Hepatocyte (in vitro differentiated cells): Measurements from ENCODE around the gene ABHD1. TPM values are rescaled to one million over a fixed set of nuclear protein-coding genes. Genes with fewer than 3 reads are reported as not detected.
A peak's percentile ranks its signal among the peaks of the same experiment; 100 is the strongest.

Experiments used
- DNase-seq: peaks from one replicate; pipeline ENCODE4 v3.0.0-alpha.2; 2016; ENCODE audit warnings: low spot score
- H2AFZ ChIP-seq: fragments of 200-600 bp; sonication (generic); 2 replicates; pipeline ENCODE4 v1.6.0; 2016; ENCODE audit warnings: antibody characterized with exemption, mild to moderate bottlenecking
- H3K27ac ChIP-seq: fragments of 200-600 bp; sonication (generic); 2 replicates; pipeline ENCODE4 v1.5.1; 2016; ENCODE audit warnings: mild to moderate bottlenecking
- H3K27me3 ChIP-seq: fragments of 200-600 bp; sonication (generic); 2 replicates; pipeline ENCODE4 v1.6.1; 2016
- H3K36me3 ChIP-seq: fragments of 200-600 bp; sonication (generic); replicated peaks from 2 replicates; pipeline ENCODE4 v1.5.1; 2016; ENCODE audit warnings: low read depth; ENCODE audit not compliant: insufficient read depth
- H3K4me1 ChIP-seq: fragments of 200-600 bp; sonication (generic); 2 replicates; pipeline ENCODE4 v1.5.1; 2016; ENCODE audit warnings: mild to moderate bottlenecking, moderate library complexity; ENCODE audit not compliant: insufficient read depth
- H3K4me2 ChIP-seq: fragments of 200-600 bp; sonication (generic); 2 replicates; pipeline ENCODE4 v1.6.0; 2016
- H3K4me3 ChIP-seq: fragments of 200-600 bp; sonication (generic); 2 replicates; pipeline ENCODE4 v1.5.1; 2016; ENCODE audit warnings: mild to moderate bottlenecking
- H3K79me2 ChIP-seq: fragments of 200-600 bp; sonication (generic); 2 replicates; pipeline ENCODE4 v1.6.0; 2017; ENCODE audit warnings: mild to moderate bottlenecking
- H3K9me2 ChIP-seq: fragments of 200-600 bp; sonication (generic); replicated peaks from 2 replicates; pipeline ENCODE4 v1.6.0; 2017; ENCODE audit warnings: mild to moderate bottlenecking; ENCODE audit not compliant: insufficient read depth
- H3K9me3 ChIP-seq: fragments of 200-600 bp; sonication (generic); 2 replicates; pipeline ENCODE4 v1.5.1; 2016; ENCODE audit warnings: low read depth, mild to moderate bottlenecking
- H4K20me1 ChIP-seq: fragments of 200-600 bp; sonication (generic); 2 replicates; pipeline ENCODE4 v1.6.0; 2016; ENCODE audit warnings: mild to moderate bottlenecking; ENCODE audit not compliant: insufficient read depth, poor library complexity, severe bottlenecking
- CTCF ChIP-seq: fragments of 200-600 bp; sonication (generic); IDR thresholded peaks from 2 replicates; pipeline ENCODE4 v1.5.1; 2016; ENCODE audit warnings: antibody characterized with exemption, mild to moderate bottlenecking; ENCODE audit not compliant: poor library complexity
- EZH2 ChIP-seq: fragments of 200-600 bp; sonication (generic); IDR thresholded peaks from 2 replicates; pipeline ENCODE4 v1.6.1; 2016; ENCODE audit warnings: antibody characterized with exemption, mild to moderate bottlenecking, borderline replicate concordance
- EZH2phosphoT487 ChIP-seq: fragments of 200-600 bp; sonication (generic); IDR thresholded peaks from one replicate; pipeline ENCODE4 v1.6.1; 2018; ENCODE audit warnings: antibody characterized with exemption, mild to moderate bottlenecking, low read depth, moderate library complexity; ENCODE audit not compliant: unreplicated experiment, severe bottlenecking
- WGBS: methylation state at CpG from one replicate; pipeline ENCODE4 v1.1.6; 2016; ENCODE audit warnings: low lambda C conversion rate; ENCODE audit errors: missing lambda C conversion rate; 5-methylcytosine and 5-hydroxymethylcytosine counted together
- polyA plus RNA-seq: library from polyadenylated mRNA; unstranded; fragments of >200 nt; fragmentation: Nextera tagmentation; extraction: Ambion mirVana; gene quantifications from 2 replicates; pipeline ENCODE4 v1.2.1, GENCODE V29; 2016
- total RNA-seq: library from RNA; depleted of rRNA; stranded (reverse); fragments of >200 nt; gene quantifications from 2 replicates; pipeline ENCODE4 v1.2.3, GENCODE V29; 2014

The ABHD1 gene
- total and polyA plus RNA-seq, 2 experiments from 2014 or later: 0.03 to 0.58 TPM

- Histone ChIP-seq H2AFZ (peak overlapping the region; percentile 56), H3K4me2 (peak overlapping the region; percentile 82), H3K36me3 (no peaks in the 10 kb centered on the region), H3K4me1 (peaks cover 24% of the 10 kb centered on the region), H4K20me1 (no peaks in the 10 kb centered on the region), H3K79me2 (no peaks in the 10 kb centered on the region), H3K27me3 (no peaks in the 10 kb centered on the region), H3K9me2 (no peaks in the 10 kb centered on the region), H3K9me3 (no peaks in the 10 kb centered on the region), H3K4me3 (no peak overlapping the region), H3K27ac (no peak overlapping the region)
- TF ChIP-seq EZH2phosphoT487: no peak
- no peak for TF ChIP-seq CTCF
- no peak for TF ChIP-seq EZH2
- WGBS: 33% methylated on average over 16 of the region's 18 CpGs
- peak; percentile 76 for DNase-seq
Observed at GRCh38 chr2:27095745-27096651, 27.6 kb upstream of the ABHD1 start.

GRCh38 chr2:27096748-27097297 is 26.8 kb upstream of the ABHD1 start:
- TF ChIP-seq CTCF (no peak), EZH2phosphoT487 (no peak), EZH2 (no peak)
- Histone ChIP-seq H3K36me3 (no peaks in the 10 kb centered on the region), H3K27me3 (no peaks in the 10 kb centered on the region), H3K4me2 (no peak overlapping the region), H3K4me1 (peaks cover 24% of the 10 kb centered on the region), H3K9me3 (no peaks in the 10 kb centered on the region), H3K79me2 (no peaks in the 10 kb centered on the region), H4K20me1 (no peaks in the 10 kb centered on the region), H3K9me2 (no peaks in the 10 kb centered on the region), H3K27ac (no peak overlapping the region), H2AFZ (no peak overlapping the region), H3K4me3 (no peak overlapping the region)
- WGBS: 82% methylated on average over 3 of the region's 3 CpGs
- no peak for DNase-seq

- DNase-seq: no peak
- H2AFZ ChIP-seq: no peak overlapping the region
- no peaks in the 10 kb centered on the region for H4K20me1 ChIP-seq
- peaks cover 24% of the 10 kb centered on the region for H3K4me1 ChIP-seq
- H3K27me3 ChIP-seq: no peaks in the 10 kb centered on the region
- no peak overlapping the region for H3K4me3 ChIP-seq
- no peak overlapping the region for H3K4me2 ChIP-seq
- no peaks in the 10 kb centered on the region for H3K36me3 ChIP-seq
- H3K9me2 ChIP-seq: no peaks in the 10 kb centered on the region
- H3K79me2 ChIP-seq: no peaks in the 10 kb centered on the region
- H3K27ac ChIP-seq: no peak overlapping the region
- no peaks in the 10 kb centered on the region for H3K9me3 ChIP-seq
- TF ChIP-seq EZH2phosphoT487 (no peak), CTCF (no peak)
- WGBS: 92% methylated on average over 14 of the region's 14 CpGs
Observed at GRCh38 chr2:27097341-27097740, 26.3 kb upstream of the ABHD1 start.
